Lung (tissue), 12 donors: ENCODE results near the gene TBX4. TPM values are rescaled to one million over a fixed set of nuclear protein-coding genes. Genes with fewer than 3 reads are reported as not detected.

Experiments used
- ATAC-seq: fragments of 200-7000 bp; cut with Tn5 transposase; one replicate; pipeline ENCODE4 v1.9.1; 2020; ENCODE audit warnings: moderate number of reproducible peaks; ENCODE audit not compliant: insufficient read depth, low FRiP score
- DNase-seq, 3 donors: peaks; one replicate each; pipeline ENCODE4 v3.0.0-alpha.2; 2013 to 2017
- H3K27ac ChIP-seq, 2 donors: one replicate each; pipeline ENCODE4 v1.5.1; 2013; ENCODE audit warnings: mild to moderate bottlenecking in 2 of 2, moderate library complexity in 2 of 2, control low read depth in 1 of 2, inconsistent platforms in 1 of 2, low read depth in 1 of 2, low read length in 1 of 2
- H3K27me3 ChIP-seq, 3 donors: one replicate each; pipeline ENCODE4 v1.5.1; 2013; ENCODE audit warnings: low read length in 2 of 3; ENCODE audit not compliant: control insufficient read depth in 3 of 3, insufficient read depth in 3 of 3
- H3K36me3 ChIP-seq, 4 donors: one replicate each; pipeline ENCODE4 v1.5.1; 2013; ENCODE audit warnings: low read length in 4 of 4, mild to moderate bottlenecking in 1 of 4, moderate library complexity in 1 of 4; ENCODE audit not compliant: control insufficient read depth in 4 of 4, insufficient read depth in 4 of 4
- H3K4me1 ChIP-seq, 5 donors: one replicate each; pipeline ENCODE4 v1.5.1; 2013; ENCODE audit warnings: low read length in 5 of 5, mild to moderate bottlenecking in 2 of 5, moderate library complexity in 1 of 5; ENCODE audit not compliant: control insufficient read depth in 5 of 5, insufficient read depth in 5 of 5
- H3K4me3 ChIP-seq: one replicate; pipeline ENCODE4 v1.5.1; 2013; ENCODE audit warnings: mild to moderate bottlenecking, control low read depth, moderate library complexity
- H3K9ac ChIP-seq, 2 donors: one replicate each; pipeline ENCODE4 v1.5.1; 2013; ENCODE audit warnings: low read length in 2 of 2, control low read depth in 1 of 2; ENCODE audit not compliant: insufficient read depth in 1 of 2
- H3K9me3 ChIP-seq, 4 donors: one replicate each; pipeline ENCODE4 v1.5.1; 2013; ENCODE audit warnings: low read length in 3 of 4, mild to moderate bottlenecking in 1 of 4, moderate library complexity in 1 of 4; ENCODE audit not compliant: control insufficient read depth in 4 of 4, insufficient read depth in 3 of 4
- CTCF ChIP-seq: IDR thresholded peaks from 2 replicates; pipeline ENCODE4 v1.5.1; 2012; ENCODE audit warnings: mild to moderate bottlenecking; ENCODE audit errors: control extremely low read depth, extremely low read depth
- WGBS, 2 donors: extraction: QIAGEN DNeasy Blood & Tissue Kit; methylation state at CpG; one replicate each; pipeline ENCODE4 v1.1.7; 2013; 5-methylcytosine and 5-hydroxymethylcytosine counted together
- polyA plus RNA-seq, 2 donors: library from polyadenylated mRNA; stranded (reverse); fragments of 200-250 nt; gene quantifications; one replicate each; pipeline ENCODE4 v1.2.1, GENCODE V29; 2013
- total RNA-seq, 2 donors: library from RNA; depleted of rRNA in 1 of 2; stranded (reverse); fragments of >200 nt in 1 of 2; gene quantifications; one replicate each; pipeline ENCODE4 v1.2.1, GENCODE V29; 2014 to 2021
- donor health status: control.
- donor health status: control.
- donor health status: Bipolar disorder and iron deficiency.
- donor health status: healthy.
- donor health status: DM: yes; HTN: yes; CAD: no.

Gene TBX4
- total and polyA plus RNA-seq, 4 donors: 6.1 to 53.7 (median 22.0) TPM

GRCh38 chr17:61478790-61479492 lies 26.7 kb downstream of the TBX4 start:
- Histone ChIP-seq H3K9me3 (peaks cover 0 to 3% (median 0%) of the 10 kb centered on the region in 4 donors), H3K4me3 (no peak overlapping the region), H3K36me3 (peaks cover 0 to 88% (median 37%) of the 10 kb centered on the region in 4 donors), H3K4me1 (peaks cover 0 to 62% (median 3%) of the 10 kb centered on the region in 5 donors), H3K9ac (no peak overlapping the region), H3K27me3 (no peaks in the 10 kb centered on the region), H3K27ac (peak overlapping the region in 1 of 2 donors; percentile 26)
- peak in 1 of 3 donors; percentile 4 for DNase-seq
- no peak for TF ChIP-seq CTCF
- ATAC-seq: no peak
- WGBS, 2 donors: 86 to 89% methylated on average over 14 of the region's 14 CpGs

- 81 to 86% methylated on average over 25 of the region's 25 CpGs for WGBS, 2 donors
- peaks cover 0 to 67% (median 3%) of the 10 kb centered on the region in 5 donors for H3K4me1 ChIP-seq
- DNase-seq (peak in 1 of 3 donors; percentile 7), ATAC-seq (no peak)
- no peak overlapping the region for H3K4me3 ChIP-seq
- peaks cover 0 to 84% (median 34%) of the 10 kb centered on the region in 4 donors for H3K36me3 ChIP-seq
- H3K27ac ChIP-seq: peak overlapping the region in 1 of 2 donors; percentile 26
- peaks cover 0 to 3% (median 0%) of the 10 kb centered on the region in 4 donors for H3K9me3 ChIP-seq
- H3K9ac ChIP-seq: no peak overlapping the region
- TF ChIP-seq CTCF: no peak
- H3K27me3 ChIP-seq: no peaks in the 10 kb centered on the region
Measured at GRCh38 chr17:61479493-61480413, 27.5 kb downstream of the TBX4 start.

GRCh38 chr17:61480414-61480807 lies 28.2 kb downstream of the TBX4 start:
- 63 to 67% methylated on average over 5 of the region's 5 CpGs for WGBS, 2 donors
- ATAC-seq: no peak
- Histone ChIP-seq H3K4me3 (no peak overlapping the region), H3K9ac (no peak overlapping the region), H3K27ac (peak overlapping the region in 1 of 2 donors; percentile 17), H3K36me3 (peaks cover 0 to 81% (median 33%) of the 10 kb centered on the region in 4 donors), H3K27me3 (no peaks in the 10 kb centered on the region), H3K4me1 (peaks cover 0 to 66% (median 2%) of the 10 kb centered on the region in 5 donors), H3K9me3 (peaks cover 0 to 3% (median 0%) of the 10 kb centered on the region in 4 donors)
- no peak for TF ChIP-seq CTCF
- DNase-seq: peak in 1 of 3 donors; percentile 17
